ENCODE measurements around the gene PHF5A.

DNA sequence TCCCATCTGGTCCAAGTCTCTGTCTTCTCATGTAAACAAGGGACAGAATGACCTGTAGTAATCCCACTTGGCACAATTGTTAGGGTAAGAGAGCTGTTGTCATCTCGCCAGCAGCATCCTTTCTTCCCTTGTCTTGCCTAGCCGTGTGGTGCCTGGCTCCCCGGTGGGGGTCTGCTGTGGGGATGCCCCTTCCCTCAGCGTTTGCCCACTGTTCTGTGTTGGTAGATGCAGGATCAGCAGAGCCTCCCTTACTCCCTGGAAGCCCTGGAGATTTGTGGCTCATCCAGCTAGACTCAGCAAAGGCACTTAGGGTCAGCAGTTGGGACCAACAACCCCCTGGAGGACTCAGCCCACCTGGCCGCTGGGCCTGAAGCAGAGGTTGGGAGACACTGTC lies 13.4 kb upstream of the PHF5A start:
- no peak for TF ChIP-seq POLR2A (IDR thresholded peaks at IDR 0.05)
- no peak for TF ChIP-seq CTCF (IDR thresholded peaks at IDR 0.05)
- TF ChIP-seq EP300 (IDR thresholded peaks at IDR 0.05): no peak

Measured in ovary (tissue), 3 donors.